Measurements from ENCODE around the gene CRY1. TPM values are rescaled to one million over a fixed set of nuclear protein-coding genes. Genes with fewer than 3 reads are reported as not detected.

Gene CRY1
- polyA plus RNA-seq, 1 donor (not counting 4 experiments of a cell fraction or from before 2014, with no cell fraction given), result 10.0 TPM

GRCh38 chr12:107025671-107026070, 67.7 kb downstream of the CRY1 start:
- no peaks in the 10 kb centered on the region for H3K9me3 ChIP-seq (ENCODE audit: control insufficient read depth, low read depth, low read length)
- H3K79me2 ChIP-seq (ENCODE audit: control insufficient read depth, insufficient read depth, low read length), result no peaks in the 10 kb centered on the region
- TF ChIP-seq EZH2 (IDR thresholded peaks at IDR 0.05; ENCODE audit: low read length), result no peak
- no peak for TF ChIP-seq CTCF (optimal IDR thresholded peaks at IDR 0.05 in 1 of 3, IDR thresholded peaks at IDR 0.05 in 1 of 3, conservative IDR thresholded peaks at IDR 0.05 in 1 of 3; ENCODE audit: extremely low read depth in 1 of 3, insufficient read depth in 2 of 3, low read length in 3 of 3)
- no peaks in the 10 kb centered on the region for H3K36me3 ChIP-seq (ENCODE audit: control insufficient read depth in 2 of 2, extremely low read depth in 1 of 2, insufficient read depth in 2 of 2, low read length in 2 of 2)
- H3K4me2 ChIP-seq (ENCODE audit: control insufficient read depth, extremely low read depth, insufficient read depth, low read depth, low read length), result peak overlapping the region; percentile 4
- no peak overlapping the region for H3K4me3 ChIP-seq (ENCODE audit: control insufficient read depth in 2 of 3, extremely low read depth in 1 of 3, insufficient read depth in 2 of 3, low read depth in 1 of 3, low read length in 3 of 3)
- dilution Hi-C loops (cut with MboI; ENCODE audit: extremely low pct_ligation_motif_present, low sequenced_read_pairs), result no loop called here
- H3K27me3 ChIP-seq (ENCODE audit: control insufficient read depth, extremely low read depth, insufficient read depth, low read length), result no peaks in the 10 kb centered on the region
- H3K9me1 ChIP-seq (ENCODE audit: control insufficient read depth, extremely low read depth, insufficient read depth, low read length), result no peaks in the 10 kb centered on the region
- FAIRE-seq, result no peak
- H3K27ac ChIP-seq (ENCODE audit: control insufficient read depth, insufficient read depth, low read length), result no peak overlapping the region
- H4K20me1 ChIP-seq (ENCODE audit: control insufficient read depth, extremely low read depth, insufficient read depth, low read length), result no peaks in the 10 kb centered on the region
- H3K9ac ChIP-seq (ENCODE audit: control insufficient read depth, extremely low read depth, insufficient read depth, low read length), result no peak overlapping the region
- no peak for DNase-seq (ENCODE audit: low read depth, low spot score)
- H3K4me1 ChIP-seq (ENCODE audit: control insufficient read depth, extremely low read depth, insufficient read depth, low read length), result peaks cover 24% of the 10 kb centered on the region
- no peak overlapping the region for H2AFZ ChIP-seq (ENCODE audit: control insufficient read depth, low read length)

- no peak for FAIRE-seq
- no peaks in the 10 kb centered on the region for H3K9me3 ChIP-seq (ENCODE audit: control insufficient read depth, low read depth, low read length)
- no peaks in the 10 kb centered on the region for H3K79me2 ChIP-seq (ENCODE audit: control insufficient read depth, insufficient read depth, low read length)
- no peak for DNase-seq (ENCODE audit: low read depth, low spot score)
- no peaks in the 10 kb centered on the region for H3K9me1 ChIP-seq (ENCODE audit: control insufficient read depth, extremely low read depth, insufficient read depth, low read length)
- no peak overlapping the region for H3K27ac ChIP-seq (ENCODE audit: control insufficient read depth, insufficient read depth, low read length)
- dilution Hi-C loops (cut with MboI; ENCODE audit: extremely low pct_ligation_motif_present, low sequenced_read_pairs), result no loop called here
- H2AFZ ChIP-seq (ENCODE audit: control insufficient read depth, low read length), result no peak overlapping the region
- H3K4me1 ChIP-seq (ENCODE audit: control insufficient read depth, extremely low read depth, insufficient read depth, low read length), result no peaks in the 10 kb centered on the region
- no peak overlapping the region for H3K4me2 ChIP-seq (ENCODE audit: control insufficient read depth, extremely low read depth, insufficient read depth, low read depth, low read length)
- H3K4me3 ChIP-seq (ENCODE audit: control insufficient read depth in 2 of 3, extremely low read depth in 1 of 3, insufficient read depth in 2 of 3, low read depth in 1 of 3, low read length in 3 of 3), result no peak overlapping the region
- H3K9ac ChIP-seq (ENCODE audit: control insufficient read depth, extremely low read depth, insufficient read depth, low read length), result no peak overlapping the region
- no peaks in the 10 kb centered on the region for H3K27me3 ChIP-seq (ENCODE audit: control insufficient read depth, extremely low read depth, insufficient read depth, low read length)
- TF ChIP-seq EZH2 (IDR thresholded peaks at IDR 0.05; ENCODE audit: low read length), result no peak
- TF ChIP-seq CTCF (optimal IDR thresholded peaks at IDR 0.05 in 1 of 3, IDR thresholded peaks at IDR 0.05 in 1 of 3, conservative IDR thresholded peaks at IDR 0.05 in 1 of 3; ENCODE audit: extremely low read depth in 1 of 3, insufficient read depth in 2 of 3, low read length in 3 of 3), result no peak
- no peaks in the 10 kb centered on the region for H3K36me3 ChIP-seq (ENCODE audit: control insufficient read depth in 2 of 2, extremely low read depth in 1 of 2, insufficient read depth in 2 of 2, low read length in 2 of 2)
- H4K20me1 ChIP-seq (ENCODE audit: control insufficient read depth, extremely low read depth, insufficient read depth, low read length), result no peaks in the 10 kb centered on the region
These were observed 73.8 kb downstream of the CRY1 start for GRCh38 chr12:107019546-107019945.
